ENCODE data around the gene GLDN.

GLDN gene

GRCh38 chr15:51322621-51323296 is 18.7 kb upstream of the GLDN start:
- DNase-seq (ENCODE audit: low spot score) = no peak

GRCh38 chr15:51323749-51324148 is 17.7 kb upstream of the GLDN start:
- DNase-seq (ENCODE audit: low spot score) = no peak

GRCh38 chr15:51325167-51325566 is 16.3 kb upstream of the GLDN start:
- DNase-seq (ENCODE audit: low spot score) = no peak

GRCh38 chr15:51327081-51327480 is 14.4 kb upstream of the GLDN start:
- no peak for DNase-seq (ENCODE audit: low spot score)

- no peak for DNase-seq (ENCODE audit: low spot score)
Measured at GRCh38 chr15:51328926-51329325, 12.5 kb upstream of the GLDN start.

- no peak for DNase-seq (ENCODE audit: low spot score)
Measured at GRCh38 chr15:51331141-51331540, 10.3 kb upstream of the GLDN start.

- no peak for DNase-seq (ENCODE audit: low spot score)
Measured at GRCh38 chr15:51332206-51333147, 9.0 kb upstream of the GLDN start.

GRCh38 chr15:51333571-51333970 is 7.9 kb upstream of the GLDN start:
- DNase-seq (ENCODE audit: low spot score) = no peak

GRCh38 chr15:51334011-51334451 is 7.4 kb upstream of the GLDN start:
- no peak for DNase-seq (ENCODE audit: low spot score)

- no peak for DNase-seq (ENCODE audit: low spot score)
Measured at GRCh38 chr15:51335087-51335486, 6.4 kb upstream of the GLDN start.

GRCh38 chr15:51335538-51336410 is 5.7 kb upstream of the GLDN start:
- DNase-seq (ENCODE audit: low spot score) = no peak

- DNase-seq (ENCODE audit: low spot score) = no peak
Measured at GRCh38 chr15:51338496-51338895, 3.0 kb upstream of the GLDN start, which contains the start of gene CYP19A1. Gene CYP19A1 (minus strand): TSS chr15:51338596. CDS start chr15:51242912, 95,684 bp downstream.

GRCh38 chr15:51342227-51342999 is 958 bp downstream of the GLDN start:
- DNase-seq (ENCODE audit: low spot score) = no peak

- DNase-seq (ENCODE audit: low spot score) = no peak
Measured at GRCh38 chr15:51343466-51343865, 2.0 kb downstream of the GLDN start.

- no peak for DNase-seq (ENCODE audit: low spot score)
Measured at GRCh38 chr15:51346136-51346535, 4.7 kb downstream of the GLDN start.

GRCh38 chr15:51348688-51349087 is 7.2 kb downstream of the GLDN start:
- DNase-seq (ENCODE audit: low spot score) = no peak

- DNase-seq (ENCODE audit: low spot score) = no peak
Measured at GRCh38 chr15:51349156-51349844, 7.8 kb downstream of the GLDN start.

- no peak for DNase-seq (ENCODE audit: low spot score)
Measured at GRCh38 chr15:51350723-51351122, 9.3 kb downstream of the GLDN start.

- no peak for DNase-seq (ENCODE audit: low spot score)
Measured at GRCh38 chr15:51353976-51354375, 12.5 kb downstream of the GLDN start.

GRCh38 chr15:51355096-51355495 is 13.6 kb downstream of the GLDN start:
- no peak for DNase-seq (ENCODE audit: low spot score)

- no peak for DNase-seq (ENCODE audit: low spot score)
Measured at GRCh38 chr15:51356147-51356546, 14.7 kb downstream of the GLDN start.

All from LoVo (cell line).